Epidermal melanocyte (primary cell): Measurements from ENCODE around the gene MCF2L.
"Not testable (repeated sequence)": the region's sequence is repeated elsewhere in the genome, so short reads cannot be mapped to it uniquely, and the experiment has no call there.

Source experiments
- DNase-seq: peaks from one replicate; pipeline ENCODE4 v3.0.0; 2011; ENCODE audit warnings: low spot score; ENCODE audit not compliant: insufficient read length

The MCF2L gene

DNA sequence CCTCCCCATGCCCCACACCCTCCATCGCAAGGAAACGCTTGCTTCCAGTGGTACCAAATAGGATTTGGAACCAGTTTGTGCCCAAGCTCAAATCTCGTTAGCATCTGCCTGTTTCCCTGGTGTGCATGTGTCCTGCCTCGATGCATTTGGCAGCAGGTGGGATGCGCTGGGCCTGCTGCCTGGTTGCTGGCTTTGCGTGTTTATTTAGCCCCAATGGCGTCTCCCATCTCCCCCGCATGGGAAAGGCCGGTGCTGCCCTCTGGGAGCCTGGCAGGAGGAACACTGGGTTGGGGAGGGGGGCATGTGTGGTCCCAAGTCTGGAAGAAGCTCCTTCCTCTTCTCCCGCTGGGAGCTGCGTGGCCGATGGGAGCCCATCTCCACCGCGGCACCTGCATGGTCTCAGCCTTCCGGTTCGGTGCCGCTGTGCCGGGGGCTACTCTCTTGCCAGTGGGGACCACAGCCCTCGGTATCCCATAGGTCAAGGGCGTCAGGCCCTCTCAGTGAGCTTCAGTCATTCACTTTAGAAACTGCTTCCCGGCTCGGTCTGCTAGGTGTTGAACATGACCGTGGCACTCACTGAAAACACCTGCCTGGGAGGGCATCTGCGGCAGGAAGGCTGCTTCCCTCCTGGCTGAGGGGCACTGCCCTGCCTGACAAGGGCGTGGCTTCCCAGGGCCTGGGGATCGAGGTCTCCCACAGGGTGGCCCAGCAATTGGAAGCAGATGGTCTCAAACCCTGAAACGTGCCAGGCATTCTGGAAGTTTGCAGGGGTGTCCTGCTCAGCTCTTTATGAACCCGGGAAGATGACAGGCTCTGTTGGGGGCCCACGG is 124.8 kb downstream of the MCF2L start:
- no peak for DNase-seq

DNA sequence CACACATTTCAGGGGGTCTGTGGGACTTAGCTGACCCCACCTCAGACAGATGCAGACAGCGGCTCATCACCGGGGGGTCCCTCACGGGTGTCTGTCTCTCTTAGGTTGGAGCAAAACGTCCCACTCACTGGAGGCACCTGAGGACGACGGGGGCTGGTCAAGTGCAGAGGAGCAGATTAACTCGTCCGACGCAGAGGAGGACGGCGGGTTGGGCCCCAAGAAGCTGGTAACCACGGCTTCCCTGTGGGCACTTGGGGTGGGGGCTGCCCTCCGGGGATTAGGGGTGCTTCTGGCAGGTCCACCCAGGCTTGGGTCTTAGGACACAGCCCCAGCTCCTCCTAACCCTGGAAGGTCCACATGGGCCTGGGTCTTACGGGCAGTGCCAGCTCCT is 125.4 kb downstream of the MCF2L start:
- DNase-seq = no peak

DNA sequence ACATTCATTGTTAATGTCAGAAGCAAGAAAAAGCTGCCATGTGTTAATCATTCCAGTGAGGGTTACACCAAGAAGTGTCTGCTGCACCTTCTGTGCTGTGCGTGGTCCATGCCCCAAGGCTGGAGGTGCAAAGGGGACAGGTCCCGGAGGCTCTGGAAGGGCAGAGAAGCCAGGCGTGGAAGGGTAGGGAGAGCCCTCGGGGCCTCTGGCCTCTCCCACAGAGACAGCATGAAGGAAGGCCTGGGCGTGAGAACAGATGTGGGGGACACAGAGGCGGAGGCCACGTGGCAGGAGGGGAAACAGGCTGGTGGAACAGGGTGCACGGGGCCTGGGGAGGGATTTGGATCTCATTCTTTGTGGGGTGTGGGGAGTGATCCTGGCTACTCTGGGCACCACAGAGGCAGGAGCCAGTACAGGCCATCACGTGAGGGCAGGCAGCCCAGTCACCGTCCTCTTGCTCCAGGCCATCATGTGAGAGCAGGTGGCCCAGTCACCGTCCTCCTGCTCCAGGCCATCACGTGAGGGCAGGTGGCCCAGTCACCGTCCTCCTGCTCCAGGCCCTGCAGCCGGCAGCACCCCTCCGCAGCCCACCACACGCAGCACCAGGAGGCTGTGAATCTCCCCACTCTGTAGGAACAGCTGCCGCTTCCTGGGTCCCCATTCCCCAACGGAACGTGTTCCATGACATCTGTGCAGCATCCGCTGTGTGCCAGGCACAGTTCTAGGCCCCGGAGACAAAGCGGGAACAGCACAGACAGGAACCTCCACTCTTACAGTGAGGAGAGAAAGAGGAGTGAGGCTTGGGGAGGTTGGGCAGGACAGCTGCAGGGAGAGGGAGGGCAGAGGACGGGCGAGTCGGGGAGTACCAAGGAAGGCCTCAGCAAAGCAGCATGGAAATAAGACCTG is 126.4 kb downstream of the MCF2L start:
- DNase-seq = no peak

DNA sequence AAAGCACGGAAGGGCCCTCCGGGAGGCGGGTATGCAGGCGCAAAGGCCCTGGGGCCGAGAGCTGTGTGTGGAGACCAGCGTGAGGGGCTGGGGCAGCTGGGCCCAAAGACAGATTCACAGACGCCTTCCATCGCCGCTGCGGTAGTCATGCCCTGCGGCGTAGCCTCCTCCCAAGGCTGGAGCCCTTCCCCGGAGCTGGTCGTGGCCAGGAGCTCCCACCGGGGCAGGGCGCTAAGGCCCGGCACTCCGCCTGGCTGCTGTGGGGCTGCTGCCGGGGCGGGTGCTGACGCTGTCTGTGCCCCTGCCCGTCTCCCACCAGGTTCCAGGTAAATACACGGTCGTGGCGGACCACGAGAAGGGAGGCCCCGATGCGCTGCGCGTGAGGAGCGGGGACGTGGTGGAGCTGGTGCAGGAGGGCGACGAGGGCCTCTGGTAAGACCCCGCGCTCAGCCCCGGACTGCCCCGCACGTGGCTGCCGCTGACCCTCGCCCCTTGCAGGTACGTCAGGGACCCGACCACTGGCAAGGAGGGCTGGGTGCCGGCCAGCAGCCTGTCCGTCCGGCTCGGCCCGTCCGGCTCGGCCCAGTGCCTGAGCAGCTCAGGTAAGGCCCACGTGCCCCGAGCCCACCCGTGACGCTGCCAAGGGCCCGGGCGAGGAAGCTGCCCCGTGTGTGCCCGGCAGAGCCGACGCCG is 127.2 kb downstream of the MCF2L start:
- DNase-seq = no peak

DNA sequence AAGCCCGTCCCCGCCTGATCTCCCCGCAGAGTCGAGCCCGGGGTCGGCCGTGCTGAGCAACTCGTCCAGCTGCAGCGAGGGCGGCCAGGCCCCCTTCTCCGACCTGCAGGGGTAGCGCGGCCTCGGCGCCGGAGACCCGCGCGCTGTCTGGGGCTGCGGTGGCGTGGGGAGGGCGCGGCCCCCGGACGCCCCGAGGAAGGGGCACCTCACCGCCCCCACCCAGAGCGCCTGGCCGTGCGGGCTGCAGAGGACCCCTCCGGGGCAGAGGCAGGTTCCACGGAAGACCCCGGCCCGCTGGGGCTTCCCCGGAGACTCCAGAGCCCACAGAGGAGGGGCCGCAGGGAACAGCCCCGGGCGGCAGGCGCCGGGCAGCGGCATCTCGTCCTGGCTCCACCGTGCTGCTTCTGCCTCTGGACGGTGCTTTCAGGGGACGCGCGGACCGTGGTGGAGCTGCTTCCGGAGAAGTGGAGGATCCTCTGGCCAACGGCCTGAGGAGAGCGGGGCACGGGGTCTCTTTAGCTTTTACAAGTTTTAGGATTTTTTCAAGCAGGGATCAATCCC is 127.8 kb downstream of the MCF2L start:
- no peak for DNase-seq

DNA sequence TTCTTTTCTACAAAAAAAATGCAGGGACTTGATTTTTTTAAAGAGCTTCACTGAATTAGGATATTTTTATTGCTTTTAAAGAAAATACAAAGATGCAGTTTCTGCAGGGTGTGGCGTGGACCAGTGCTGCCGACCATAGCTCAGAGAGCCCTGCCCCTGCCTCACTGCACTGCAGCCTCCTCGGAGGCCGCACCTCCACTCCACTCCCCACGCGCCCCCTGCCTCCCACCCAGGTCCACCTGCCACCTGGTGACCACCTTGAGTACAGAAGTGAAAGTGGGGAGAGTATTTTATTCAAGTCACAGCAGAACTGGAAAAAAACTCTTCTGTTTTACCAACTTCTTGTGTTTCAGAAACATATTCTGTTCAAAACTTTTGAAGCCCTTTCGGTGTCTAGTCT is 128.6 kb downstream of the MCF2L start:
- no peak for DNase-seq

DNA sequence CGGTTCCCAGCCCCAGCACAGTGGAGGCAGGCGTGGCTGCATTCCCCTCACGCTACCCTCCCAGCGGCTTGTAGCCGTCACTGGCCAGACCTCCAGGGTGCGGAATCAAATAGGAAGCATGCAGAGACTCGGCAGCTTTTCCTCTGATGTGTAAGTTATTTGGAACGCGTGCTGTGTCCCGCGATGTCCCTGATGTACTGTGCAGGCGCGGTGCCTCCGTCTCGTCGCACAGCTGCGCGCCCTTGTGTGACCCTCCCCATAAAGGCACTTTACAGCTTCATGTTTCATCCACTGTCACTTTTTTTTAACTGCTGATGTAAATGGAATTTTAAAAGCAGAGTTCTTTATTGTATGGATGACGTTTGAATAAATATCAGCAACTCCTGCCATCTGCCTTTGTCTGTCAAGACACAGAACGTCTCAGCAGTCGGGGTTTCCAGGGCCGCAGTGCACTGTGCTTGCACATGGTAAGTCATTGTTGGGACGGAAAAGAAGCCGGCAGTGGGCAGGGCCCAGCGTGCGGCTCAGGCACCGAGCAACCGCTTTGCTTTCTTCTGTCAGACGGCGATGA is 129.2 kb downstream of the MCF2L start:
- peak; percentile 49 for DNase-seq

DNA sequence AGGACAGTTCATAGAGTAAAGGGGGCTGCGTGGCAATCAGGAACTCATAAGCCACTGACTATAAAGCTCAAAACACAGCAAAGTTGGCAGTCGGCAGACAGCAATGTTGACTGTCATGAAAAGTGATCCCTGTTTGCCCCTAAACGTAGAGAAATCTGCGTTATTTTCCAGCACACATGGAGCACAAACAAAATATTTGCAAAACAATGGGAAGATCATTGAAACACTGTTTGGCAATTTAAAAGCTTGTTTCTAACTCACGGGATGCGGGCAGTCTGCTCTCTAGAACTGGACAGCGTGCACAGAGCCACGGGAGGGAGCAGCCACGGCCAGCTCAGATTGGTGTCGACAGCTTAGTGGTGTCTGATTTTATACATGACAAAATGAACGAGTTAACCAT is 130.1 kb downstream of the MCF2L start:
- no peak for DNase-seq

DNA sequence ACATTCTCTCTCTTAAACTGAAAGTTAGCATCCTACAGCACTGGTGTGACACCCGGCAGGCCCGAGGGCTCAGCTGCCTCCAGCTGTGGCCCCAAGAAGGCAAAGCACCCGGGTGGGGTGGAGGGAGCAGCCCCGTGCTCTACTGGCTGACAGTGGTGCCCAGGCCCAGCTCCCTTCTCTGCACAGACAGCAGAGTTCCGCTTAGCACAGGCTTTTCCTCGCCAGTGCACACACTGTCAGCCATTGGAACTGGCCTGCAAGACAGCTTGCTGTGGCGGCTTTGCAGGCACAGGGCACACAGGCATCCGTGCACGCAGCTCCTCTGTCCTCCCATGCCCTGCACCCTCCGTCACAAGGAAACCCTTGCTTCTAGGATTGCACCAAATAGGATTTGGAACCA is 133.3 kb downstream of the MCF2L start:
- not testable (repeated sequence) for DNase-seq

DNA sequence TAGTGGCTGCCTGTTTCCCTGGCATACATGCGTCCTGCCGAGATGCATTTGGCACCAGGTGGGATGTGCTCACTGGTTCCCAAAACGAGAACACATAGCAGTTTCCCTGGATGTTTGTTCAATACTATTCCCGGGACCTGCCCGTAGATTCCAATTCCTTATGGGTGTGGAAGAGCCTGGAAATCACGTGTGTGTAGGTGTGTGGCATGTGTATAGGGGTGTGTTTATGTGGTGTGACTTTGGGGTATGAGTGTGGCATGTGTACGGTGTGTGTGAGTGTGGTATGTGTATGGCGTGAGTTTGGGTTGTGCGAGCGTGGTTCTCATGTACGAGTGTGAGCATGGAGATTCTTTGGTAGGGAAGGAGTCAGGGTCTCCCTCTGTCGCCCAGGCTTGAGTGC is 133.7 kb downstream of the MCF2L start:
- no peak for DNase-seq

DNA sequence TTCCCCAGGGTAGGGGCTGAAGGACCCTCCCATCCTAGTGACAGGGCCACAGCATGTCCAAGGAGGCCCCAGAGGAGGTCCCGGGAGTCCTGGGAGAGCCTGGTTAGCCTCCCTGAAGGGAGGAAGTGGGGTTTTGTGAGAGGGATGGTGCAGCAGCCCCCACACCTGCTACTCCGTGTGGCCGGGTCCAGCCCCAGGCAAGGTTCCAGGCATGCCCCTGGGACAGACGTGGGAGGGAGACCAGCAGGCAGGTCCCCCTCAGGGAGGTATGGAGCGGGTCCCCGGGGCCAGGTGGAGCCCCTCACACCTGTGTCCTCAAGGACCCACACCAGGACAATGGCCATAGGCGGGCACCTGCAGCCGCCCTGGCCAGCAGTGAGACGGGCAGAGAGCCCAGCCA is 134.6 kb downstream of the MCF2L start:
- DNase-seq = no peak

DNA sequence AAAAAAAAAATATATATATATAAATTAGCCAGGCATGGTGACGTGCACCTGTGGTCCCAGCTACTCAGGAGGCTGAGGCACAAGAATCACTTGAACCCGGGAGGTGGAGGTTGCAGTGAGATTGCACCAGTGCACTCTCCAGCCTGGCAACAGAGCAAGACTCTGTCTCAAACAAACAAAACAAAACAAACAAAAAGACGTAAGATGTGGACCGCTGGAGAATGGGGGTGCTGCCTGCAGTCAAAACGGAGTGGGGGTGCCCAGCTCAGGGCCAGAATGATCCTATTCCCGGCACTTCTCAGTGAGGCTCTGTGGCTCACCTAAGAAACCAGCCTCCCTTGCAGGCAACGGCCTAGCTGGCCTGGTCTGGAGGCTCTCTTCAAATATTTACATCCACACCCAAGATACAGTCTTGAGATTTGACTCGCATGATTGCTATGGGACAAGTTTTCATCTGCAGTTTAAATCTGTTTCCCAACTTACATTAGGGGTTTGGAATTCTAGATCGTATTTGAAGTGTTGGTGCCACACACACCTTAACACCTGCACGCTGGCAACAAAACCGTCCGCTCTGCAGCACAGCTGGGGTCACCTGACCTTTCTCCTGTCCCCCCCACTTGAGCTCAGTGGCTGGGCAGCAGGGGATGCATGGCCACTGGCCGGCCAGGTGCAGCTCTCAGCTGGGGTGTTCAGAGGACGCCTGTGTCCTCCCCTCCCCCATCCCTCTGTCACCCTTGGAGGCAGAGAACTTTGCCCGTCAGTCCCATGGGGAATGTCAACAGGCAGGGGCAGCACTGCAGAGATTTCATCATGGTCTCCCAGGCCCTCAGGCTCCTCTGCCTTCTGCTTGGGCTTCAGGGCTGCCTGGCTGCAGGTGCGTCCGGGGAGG is 136.3 kb downstream of the MCF2L start, which contains the start of gene F7:
Gene F7, plus strand, starts transcription at position 760 of the 889 bp plus-strand sequence. Its CDS starts 51 bp downstream, at position 811.
- DNase-seq = no peak

DNA sequence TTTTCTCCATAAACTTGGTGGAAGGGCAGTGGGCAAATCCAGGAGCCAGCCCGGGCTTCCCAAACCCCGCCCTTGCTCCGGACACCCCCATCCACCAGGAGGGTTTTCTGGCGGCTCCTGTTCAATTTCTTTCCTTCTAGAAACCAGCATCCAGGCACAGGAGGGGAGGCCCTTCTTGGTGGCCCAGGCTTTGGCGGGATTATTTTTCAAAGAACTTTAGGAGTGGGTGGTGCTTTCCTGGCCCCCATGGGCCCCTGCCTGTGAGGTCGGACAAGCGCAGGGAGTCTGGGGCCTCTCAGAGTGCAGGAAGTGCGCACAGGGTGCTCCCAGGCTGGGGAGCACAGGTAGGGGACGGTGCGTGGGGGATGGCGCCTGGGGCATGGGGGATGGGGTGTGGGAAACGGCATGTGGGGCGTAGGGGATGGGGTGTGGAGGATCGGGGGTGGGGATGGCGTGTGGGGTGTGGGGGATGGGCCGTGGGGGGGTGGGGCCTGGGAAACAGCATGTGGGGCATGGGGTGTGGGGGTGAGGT is 137.0 kb downstream of the MCF2L start:
- DNase-seq = no peak

DNA sequence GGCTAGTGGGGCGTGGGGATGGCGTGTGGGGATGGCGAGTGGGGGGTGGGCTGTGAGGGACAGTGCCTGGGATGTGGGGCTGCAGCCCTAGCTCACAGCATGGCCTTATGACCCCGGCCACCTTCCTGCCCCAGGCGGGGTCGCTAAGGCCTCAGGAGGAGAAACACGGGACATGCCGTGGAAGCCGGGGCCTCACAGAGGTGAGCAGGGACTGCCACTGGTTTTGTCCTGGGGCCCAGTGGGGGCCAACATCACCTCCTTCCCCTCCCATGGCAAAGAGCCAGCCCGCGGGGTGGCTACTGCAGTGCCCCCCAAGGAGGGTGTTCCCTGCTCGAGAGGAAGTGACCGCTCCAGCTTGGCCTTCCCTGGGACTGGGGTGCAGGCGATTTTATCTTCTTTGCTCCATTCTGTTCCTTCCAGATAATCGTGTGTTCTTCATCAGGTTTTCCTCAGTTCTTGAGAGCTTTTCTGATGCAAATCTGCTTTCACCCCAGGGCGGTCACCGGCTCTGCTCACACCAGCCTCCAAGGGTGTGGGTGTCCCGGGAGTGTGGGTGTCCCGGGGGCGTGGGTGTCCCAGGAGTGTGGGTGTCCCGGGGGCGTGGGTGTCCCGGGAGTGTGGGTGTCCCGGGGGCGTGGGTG is 137.8 kb downstream of the MCF2L start:
- DNase-seq = no peak

DNA sequence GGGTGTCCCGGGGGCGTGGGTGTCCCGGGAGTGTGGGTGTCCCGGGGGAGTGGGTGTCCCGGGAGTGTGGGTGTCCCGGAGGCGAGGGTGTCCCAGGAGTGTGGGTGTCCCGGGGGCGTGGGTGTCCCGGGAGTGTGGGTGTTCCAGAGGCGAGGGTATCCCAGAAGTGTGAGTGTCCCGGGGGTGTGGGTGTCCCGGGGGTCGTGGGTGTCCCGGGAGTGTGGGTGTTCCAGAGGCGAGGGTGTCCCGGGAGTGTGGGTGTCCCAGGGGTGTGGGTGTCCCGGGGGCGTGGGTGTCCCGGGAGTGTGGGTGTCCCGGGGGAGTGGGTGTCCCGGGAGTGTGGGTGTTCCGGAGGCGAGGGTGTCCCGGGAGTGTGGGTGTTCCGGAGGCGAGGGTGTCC is 139.5 kb downstream of the MCF2L start:
- DNase-seq = not testable (repeated sequence)

DNA sequence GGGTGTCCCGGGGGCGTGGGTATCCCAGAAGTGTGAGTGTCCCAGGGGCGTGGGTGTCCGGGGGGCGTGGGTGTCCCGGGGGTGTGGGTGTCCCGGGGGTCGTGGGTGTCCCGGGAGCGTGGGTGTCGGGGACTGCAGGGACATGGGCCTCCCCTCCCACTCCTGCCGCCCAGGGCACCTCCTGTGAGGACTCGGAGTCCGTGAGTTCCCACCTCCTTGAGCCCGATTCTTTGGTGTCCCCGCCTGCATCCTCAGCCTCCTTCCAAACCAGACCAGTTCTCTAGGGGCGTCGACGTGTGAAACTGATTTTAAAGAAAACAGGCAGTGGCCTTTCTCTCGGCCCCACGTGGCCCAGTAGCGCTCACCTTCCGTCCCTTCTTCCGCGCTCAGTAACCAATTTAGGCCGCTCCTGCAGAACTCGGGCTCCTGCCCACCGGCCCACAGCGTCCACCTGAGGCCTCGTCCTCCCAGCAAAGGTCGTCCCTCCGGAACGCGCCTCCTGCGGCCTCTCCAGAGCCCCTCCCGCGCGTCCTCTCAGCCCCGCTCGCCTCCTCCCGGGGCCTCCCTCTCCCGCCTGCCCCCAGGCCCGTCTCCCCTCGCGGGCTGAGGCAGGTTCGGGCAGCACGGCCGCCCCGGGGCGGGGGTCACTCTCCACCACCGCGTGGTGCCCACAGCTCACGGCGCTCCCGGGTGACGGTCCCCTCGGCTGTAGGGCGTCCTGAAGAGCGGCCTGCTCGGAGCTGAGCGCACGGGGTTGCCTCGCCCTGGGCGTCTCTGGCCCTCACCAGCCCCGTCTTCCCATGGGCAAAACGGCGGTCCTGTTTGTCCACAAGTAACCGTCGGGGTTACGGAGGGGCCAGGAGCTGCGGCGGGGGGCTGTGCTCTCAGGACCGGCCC is 140.4 kb downstream of the MCF2L start:
- DNase-seq = no peak

DNA sequence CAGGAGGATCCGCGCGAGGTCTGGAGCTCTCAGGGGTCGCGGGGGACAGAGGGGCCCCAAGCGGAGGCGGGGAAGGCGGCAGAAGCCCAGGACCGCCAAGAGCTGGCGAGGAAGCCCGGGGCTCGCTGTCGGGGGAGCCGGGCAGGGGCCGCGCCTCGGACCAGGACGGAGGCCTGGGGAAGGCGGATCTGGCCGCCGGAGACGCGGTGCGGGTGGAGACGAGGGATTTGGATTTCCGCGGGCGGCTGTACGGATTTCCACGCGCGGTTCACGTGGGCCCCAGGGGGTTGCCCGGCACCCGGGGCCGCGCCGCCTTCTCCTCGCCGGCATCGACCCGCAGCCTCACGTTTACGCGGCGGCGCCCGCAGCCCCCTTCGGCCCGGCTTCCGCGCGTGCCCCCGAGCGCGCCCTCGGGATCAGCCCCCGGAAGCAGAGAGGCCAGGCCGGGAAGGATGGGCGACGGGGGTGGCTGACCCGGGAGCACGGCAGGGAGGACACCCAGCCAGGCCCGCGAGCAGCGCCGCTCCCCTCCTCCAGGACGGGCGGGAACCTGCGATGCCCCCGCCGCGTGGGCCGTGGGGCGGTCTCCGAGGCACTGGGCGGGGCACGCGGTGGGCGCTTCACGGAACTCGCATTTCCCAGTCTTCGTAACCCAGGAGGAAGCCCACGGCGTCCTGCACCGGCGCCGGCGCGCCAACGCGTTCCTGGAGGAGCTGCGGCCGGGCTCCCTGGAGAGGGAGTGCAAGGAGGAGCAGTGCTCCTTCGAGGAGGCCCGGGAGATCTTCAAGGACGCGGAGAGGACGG is 141.2 kb downstream of the MCF2L start:
- DNase-seq = no peak
